CD4-positive, alpha-beta T cell (primary cell): ENCODE data around the gene TSPAN32. TPM values are rescaled to one million over a fixed set of nuclear protein-coding genes. Genes with fewer than 3 reads are reported as not detected.

Experiments used
- ATAC-seq: fragments of 200-7000 bp; cut with Tn5 transposase; one replicate; pipeline ENCODE4 v1.10.0; 2022; ENCODE audit warnings: mild to moderate bottlenecking; ENCODE audit not compliant: poor library complexity
- CTCF ChIA-PET: fragments of 350-600 bp; sonication (Branson Sonifier 250); formaldehyde crosslinking; loops from one replicate; lab custom pipeline; 2021; ENCODE audit warnings: antibody characterized with exemption, inconsistent platforms; lab: Charles Lee
- POLR2A ChIA-PET: fragments of 350-600 bp; sonication (Branson Sonifier 250); formaldehyde crosslinking; loops from one replicate; lab custom pipeline; 2021; ENCODE audit warnings: antibody characterized with exemption, inconsistent platforms; lab: Charles Lee
- DNase-seq, 14 experiments: peaks; one replicate each; pipeline ENCODE4 v3.0.0-alpha.2; 2013 to 2020; ENCODE audit warnings: mixed read lengths in 2 of 14
- H3K27ac ChIP-seq, 2 donors: one replicate each; pipeline versions ENCODE4 v1.5.1 to v1.7.0; 2013; ENCODE audit warnings: low read length in 2 of 2, low read depth in 1 of 2, mild to moderate bottlenecking in 1 of 2
- H3K27me3 ChIP-seq, 2 experiments: 1 replicate in 1 of 2; 2 replicates in 1 of 2; pipeline versions ENCODE4 v1.6.1 to v1.7.0; 2013; ENCODE audit warnings: low read length in 2 of 2, control low read depth in 1 of 2, mild to moderate bottlenecking in 1 of 2, moderate library complexity in 1 of 2; ENCODE audit not compliant: insufficient read depth in 2 of 2, control insufficient read depth in 1 of 2
- H3K36me3 ChIP-seq: one replicate; pipeline ENCODE4 v1.6.1; 2013; ENCODE audit warnings: low read length, control low read depth; ENCODE audit not compliant: insufficient read depth
- H3K4me1 ChIP-seq: one replicate; pipeline ENCODE4 v1.6.1; 2013; ENCODE audit warnings: low read length, control low read depth; ENCODE audit not compliant: insufficient read depth
- H3K4me3 ChIP-seq: one replicate; pipeline ENCODE4 v1.5.1; 2013; ENCODE audit warnings: mild to moderate bottlenecking, low read length, moderate library complexity
- H3K9me3 ChIP-seq, 2 experiments: 1 replicate in 1 of 2; 2 replicates in 1 of 2; pipeline versions ENCODE4 v1.6.1 to v1.7.0; 2013; ENCODE audit warnings: low read length in 2 of 2, mild to moderate bottlenecking in 2 of 2, control low read depth in 1 of 2, moderate library complexity in 1 of 2; ENCODE audit not compliant: control insufficient read depth in 1 of 2, insufficient read depth in 1 of 2
- H3K27ac Mint-ChIP-seq: one replicate; pipeline ENCODE4 v1.8.0; 2020; ENCODE audit warnings: mixed read lengths
- H3K27me3 Mint-ChIP-seq: one replicate; pipeline ENCODE4 v1.8.0; 2021; ENCODE audit warnings: mixed read lengths
- H3K36me3 Mint-ChIP-seq: one replicate; pipeline ENCODE4 v1.8.0; 2021; ENCODE audit warnings: low read depth, mixed read lengths
- H3K4me1 Mint-ChIP-seq: one replicate; pipeline ENCODE4 v1.8.0; 2021; ENCODE audit warnings: low read depth, mixed read lengths
- H3K4me3 Mint-ChIP-seq: one replicate; pipeline ENCODE4 v1.8.0; 2020; ENCODE audit warnings: mild to moderate bottlenecking, mixed read lengths
- H3K9me3 Mint-ChIP-seq: one replicate; pipeline ENCODE4 v1.8.0; 2020; ENCODE audit warnings: mixed read lengths
- CTCF ChIP-seq: fragments of 200-600 bp; IDR thresholded peaks from one replicate; pipeline ENCODE4 v1.8.0; 2022; ENCODE audit warnings: antibody characterized with exemption, mild to moderate bottlenecking
- intact Hi-C, 2 experiments: fragments of 100-400 bp; cut with DNase I in 1 of 2; cut with micrococcal nuclease in 1 of 2; formaldehyde crosslinking; loops; one replicate each; pipeline versions ENCODE4 v1.15.1 to v1.9.0; 2023 to 2025; cut with DNase I, micrococcal nuclease
- total RNA-seq, 174 experiments: library from RNA in 2 of 174; stranded (reverse) in 2 of 174; gene quantifications; one replicate each; pipeline ENCODE4 v1.2.3 and lab custom pipeline; 2021 to 2026

Gene TSPAN32
- total RNA-seq, 2 experiments from 2014 or later = 81.8 TPM

DNA sequence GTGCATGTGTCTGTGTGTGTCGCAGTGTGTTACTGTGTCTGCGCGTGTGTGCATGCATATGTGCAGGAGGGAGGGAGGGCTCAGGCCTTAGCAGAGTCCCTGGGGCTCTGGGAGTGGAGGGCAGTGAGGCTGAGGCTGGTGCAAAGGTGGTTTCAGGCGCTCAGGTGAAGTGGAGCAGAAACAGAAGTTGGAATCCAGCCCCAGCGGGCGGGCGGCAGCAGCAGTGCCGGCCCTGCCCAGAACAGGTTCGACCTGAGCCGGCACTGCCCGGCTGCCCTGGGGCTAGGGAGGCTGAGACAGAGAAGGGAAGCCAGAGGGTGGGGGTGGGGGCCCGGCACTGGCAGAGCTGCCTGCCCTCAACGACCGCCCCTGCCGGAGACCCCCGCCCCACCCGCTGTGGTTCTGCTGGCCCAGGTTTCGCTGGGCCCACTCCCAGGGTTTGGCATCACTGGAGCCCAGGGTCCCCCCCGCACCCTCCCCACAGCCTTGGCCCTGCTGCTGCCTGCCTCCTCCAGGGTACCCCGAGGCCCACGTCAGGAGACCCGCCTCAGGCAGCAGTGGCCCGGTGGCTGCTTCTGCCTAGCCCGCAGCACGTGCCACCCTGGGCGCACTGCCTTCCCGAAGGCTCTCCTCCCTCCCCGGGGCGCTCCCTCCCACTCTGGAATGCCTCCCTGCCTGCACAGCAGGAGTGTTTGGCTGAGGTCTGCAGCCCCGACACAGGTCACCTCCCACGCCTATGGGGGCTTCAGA lies 44.7 kb upstream of the TSPAN32 start:
- ATAC-seq (no peak), DNase-seq (peak in 1 of 14 experiments; percentile 11)
- H3K36me3 ChIP-seq = no peaks in the 10 kb centered on the region
- H3K4me1 ChIP-seq = no peaks in the 10 kb centered on the region
- intact Hi-C loops = loop anchor here in 1 of 2 experiments (10.0 kb wide), 1 partner anchor 978 kb away; the partner anchor contains the start of gene MRGPRE
- TF ChIP-seq CTCF = no peak
- H3K4me3 Mint-ChIP-seq = no peak overlapping the region
- H3K27ac Mint-ChIP-seq = no peak overlapping the region
- no peaks in the 10 kb centered on the region for H3K36me3 Mint-ChIP-seq
- no peaks in the 10 kb centered on the region for H3K4me1 Mint-ChIP-seq
- no peaks in the 10 kb centered on the region for H3K27me3 Mint-ChIP-seq
- CTCF ChIA-PET = interaction anchor here (0.6 kb wide), 1 partner anchor 28 kb away, joined by 3 read pairs; no protein-coding TSS in a partner anchor
- H3K27ac ChIP-seq = no peak overlapping the region
- H3K9me3 ChIP-seq = peaks cover 0 to 5% of the 10 kb centered on the region in 2 experiments
- no peaks in the 10 kb centered on the region for H3K27me3 ChIP-seq
- POLR2A ChIA-PET = no interaction called here
- H3K4me3 ChIP-seq = no peak overlapping the region
- no peaks in the 10 kb centered on the region for H3K9me3 Mint-ChIP-seq

- Histone ChIP-seq H3K27ac (no peak overlapping the region), H3K9me3 (peaks cover 0 to 5% of the 10 kb centered on the region in 2 experiments), H3K27me3 (no peaks in the 10 kb centered on the region), H3K4me3 (no peak overlapping the region), H3K36me3 (no peaks in the 10 kb centered on the region), H3K4me1 (no peaks in the 10 kb centered on the region)
- DNase-seq (peak in 1 of 14 experiments; percentile 4), ATAC-seq (no peak)
- no peak overlapping the region for H3K27ac Mint-ChIP-seq
- no peaks in the 10 kb centered on the region for H3K36me3 Mint-ChIP-seq
- no peak for TF ChIP-seq CTCF
- no peaks in the 10 kb centered on the region for H3K4me1 Mint-ChIP-seq
- intact Hi-C loops = loop anchor here in 1 of 2 experiments (10.0 kb wide), 1 partner anchor 976 kb away; the partner anchor contains the start of gene MRGPRE
- H3K27me3 Mint-ChIP-seq = no peaks in the 10 kb centered on the region
- ChIA-PET CTCF (interaction anchor here (0.5 kb wide), 1 partner anchor 12 kb away, joined by 3 read pairs; no protein-coding TSS in a partner anchor), POLR2A (no interaction called here)
- no peaks in the 10 kb centered on the region for H3K9me3 Mint-ChIP-seq
- H3K4me3 Mint-ChIP-seq = no peak overlapping the region
Observed at GRCh38 chr11:2258501-2259465, 43.0 kb upstream of the TSPAN32 start.

GRCh38 chr11:2259466-2259830 lies 42.4 kb upstream of the TSPAN32 start:
- POLR2A ChIA-PET = no interaction called here
- Histone ChIP-seq H3K36me3 (no peaks in the 10 kb centered on the region), H3K9me3 (peaks cover 0 to 4% of the 10 kb centered on the region in 2 experiments), H3K27ac (no peak overlapping the region), H3K4me1 (no peaks in the 10 kb centered on the region), H3K4me3 (no peak overlapping the region), H3K27me3 (no peaks in the 10 kb centered on the region)
- intact Hi-C loops = loop anchor here in 1 of 2 experiments (10.0 kb wide), 1 partner anchor 975 kb away; the partner anchor contains the start of gene MRGPRE
- ATAC-seq (no peak), DNase-seq (peak in 1 of 14 experiments; percentile 4)
- no peaks in the 10 kb centered on the region for H3K9me3 Mint-ChIP-seq
- no peaks in the 10 kb centered on the region for H3K36me3 Mint-ChIP-seq
- no peaks in the 10 kb centered on the region for H3K4me1 Mint-ChIP-seq
- H3K4me3 Mint-ChIP-seq = no peak overlapping the region
- no peak overlapping the region for H3K27ac Mint-ChIP-seq
- H3K27me3 Mint-ChIP-seq = no peaks in the 10 kb centered on the region
- CTCF ChIA-PET = no interaction called here
- TF ChIP-seq CTCF = no peak
